Activated CD8-positive, alpha-beta memory T cell treated with anti-CD3 and anti-CD28 coated beads, Interleukin-2, amount 10 ng/mL, durations not matched to agents 7 days and 5 days (primary cell): ENCODE results near the gene NUP37. TPM values are rescaled to one million over a fixed set of nuclear protein-coding genes. Genes with fewer than 3 reads are reported as not detected.
A peak's percentile ranks its signal among the peaks of the same experiment; 100 is the strongest.

ENCODE experiments used
- ATAC-seq: fragments of 150-1000 bp; cut with Tn5 transposase; one replicate; pipeline ENCODE4 v1.10.0; 2021; ENCODE audit warnings: moderate library complexity
- CTCF ChIA-PET: fragments of 350-600 bp; sonication (Branson Sonifier 250); formaldehyde crosslinking; loops from one replicate; lab custom pipeline; 2021; ENCODE audit warnings: antibody characterized with exemption; lab: Charles Lee
- DNase-seq: peaks from one replicate; pipeline ENCODE4 v3.0.0-alpha.2; 2020
- H3K27ac Mint-ChIP-seq: one replicate; pipeline ENCODE4 v1.8.0; 2021; ENCODE audit warnings: mild to moderate bottlenecking, mixed read lengths
- H3K27me3 Mint-ChIP-seq: one replicate; pipeline ENCODE4 v1.8.0; 2021; ENCODE audit warnings: mixed read lengths
- H3K36me3 Mint-ChIP-seq: one replicate; pipeline ENCODE4 v1.8.0; 2021; ENCODE audit warnings: mild to moderate bottlenecking, mixed read lengths
- H3K4me1 Mint-ChIP-seq: one replicate; pipeline ENCODE4 v1.8.0; 2021; ENCODE audit warnings: mixed read lengths
- H3K4me3 Mint-ChIP-seq: one replicate; pipeline ENCODE4 v1.8.0; 2021; ENCODE audit warnings: mild to moderate bottlenecking, moderate library complexity, mixed read lengths
- H3K9me3 Mint-ChIP-seq: one replicate; pipeline ENCODE4 v1.8.0; 2022; ENCODE audit warnings: low read depth, mixed read lengths
- total RNA-seq, 2 experiments: library from RNA; stranded (reverse); gene quantifications; one replicate each; pipeline ENCODE4 v1.2.3, GENCODE V29; 2021

NUP37 gene
- total RNA-seq, 2 experiments from 2014 or later = 56.7 to 74.1 TPM

DNA sequence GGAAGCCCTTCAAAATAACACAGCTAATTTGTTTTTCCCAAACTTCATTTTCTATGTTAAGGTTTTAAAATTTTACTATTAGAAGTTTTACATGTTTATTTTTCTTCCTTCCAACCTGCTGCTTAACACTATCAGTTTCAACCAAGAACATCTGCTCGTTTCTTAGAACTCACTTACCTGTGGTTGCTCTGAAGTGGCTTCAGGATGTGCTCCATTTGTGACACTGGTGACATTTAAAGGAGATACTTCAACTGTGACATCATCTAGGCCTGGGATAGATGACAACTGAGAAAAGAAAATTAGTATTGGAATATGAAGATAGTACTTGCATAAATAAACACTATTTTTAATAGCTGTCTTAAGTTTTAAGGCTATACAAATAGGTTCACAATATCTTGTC is 76.0 kb downstream of the NUP37 start:
- Mint-ChIP-seq H3K27ac (peak overlapping the region; percentile 21), H3K9me3 (no peaks in the 10 kb centered on the region), H3K36me3 (peaks cover 28% of the 10 kb centered on the region), H3K4me1 (peaks cover 15% of the 10 kb centered on the region), H3K27me3 (no peaks in the 10 kb centered on the region), H3K4me3 (no peak overlapping the region)
- CTCF ChIA-PET = interaction anchor here (0.7 kb wide), 1 partner anchor 127 kb away, joined by 3 read pairs; no protein-coding TSS in a partner anchor
- DNase-seq (no peak), ATAC-seq (peak; percentile 70)

DNA sequence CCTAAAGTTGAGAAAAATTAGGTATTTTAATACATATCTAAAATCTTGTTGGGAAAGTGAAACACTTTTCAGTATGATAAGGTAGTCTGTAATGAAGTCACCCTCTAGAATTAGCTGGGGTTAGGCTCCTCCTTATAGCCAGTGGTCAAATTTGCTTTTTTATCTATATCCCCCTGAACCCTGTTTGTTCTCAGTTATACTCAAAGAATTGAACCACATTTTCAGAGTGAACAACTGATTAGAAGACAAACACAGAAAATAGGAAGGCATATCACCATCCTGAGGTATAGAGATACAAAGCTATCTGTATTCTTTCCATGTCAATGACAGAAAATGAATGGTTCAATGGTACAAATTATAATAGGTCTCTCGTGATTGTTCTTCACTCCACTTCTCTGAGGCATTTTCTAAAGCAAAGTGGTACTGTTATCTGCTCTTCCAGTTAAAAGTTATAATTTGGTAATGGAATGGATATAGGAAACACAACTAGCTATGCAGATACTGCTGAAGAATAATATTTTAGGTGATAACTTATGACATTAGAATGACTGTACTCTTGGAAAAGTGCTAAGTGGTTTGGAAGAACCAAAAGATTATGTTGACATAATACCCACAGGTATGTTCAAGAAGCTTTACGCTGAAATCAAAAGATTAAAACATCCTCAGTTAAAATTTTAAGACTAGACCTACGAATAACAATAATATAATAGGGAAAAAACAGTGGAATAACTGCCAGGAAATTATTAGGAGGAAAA is 85.7 kb downstream of the NUP37 start:
- no peaks in the 10 kb centered on the region for H3K27me3 Mint-ChIP-seq
- DNase-seq = no peak
- H3K4me1 Mint-ChIP-seq = no peaks in the 10 kb centered on the region
- H3K36me3 Mint-ChIP-seq = peaks cover 30% of the 10 kb centered on the region
- no peaks in the 10 kb centered on the region for H3K9me3 Mint-ChIP-seq
- no peak overlapping the region for H3K4me3 Mint-ChIP-seq
- H3K27ac Mint-ChIP-seq = no peak overlapping the region
- CTCF ChIA-PET = no interaction called here
- no peak for ATAC-seq

- H3K4me3 Mint-ChIP-seq = no peak overlapping the region
- H3K27me3 Mint-ChIP-seq = no peaks in the 10 kb centered on the region
- no peak overlapping the region for H3K27ac Mint-ChIP-seq
- ATAC-seq = no peak
- no peaks in the 10 kb centered on the region for H3K9me3 Mint-ChIP-seq
- CTCF ChIA-PET = no interaction called here
- H3K36me3 Mint-ChIP-seq = peaks cover 22% of the 10 kb centered on the region
- H3K4me1 Mint-ChIP-seq = no peaks in the 10 kb centered on the region
- no peak for DNase-seq
These were observed 88.1 kb downstream of the NUP37 start for GRCh38 chr12:102031852-102032251.

DNA sequence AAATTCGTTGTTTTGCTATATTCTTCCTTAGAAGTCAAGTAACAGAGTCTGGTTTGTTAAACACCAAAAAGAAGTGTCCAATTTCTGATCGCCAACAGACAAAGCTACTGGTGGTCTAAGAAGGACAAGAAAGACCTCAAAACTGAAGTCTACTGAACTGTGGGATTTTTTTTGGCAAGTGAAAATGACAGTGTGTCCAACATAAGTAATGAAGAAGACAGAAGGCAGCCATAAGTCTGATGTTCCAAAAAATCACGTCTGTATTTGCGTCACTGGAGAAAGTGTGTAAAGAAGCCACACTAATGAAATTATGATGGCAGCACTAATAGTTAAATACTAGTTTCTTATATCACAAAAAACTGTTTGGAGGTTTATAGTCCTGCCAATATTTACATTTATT is 90.8 kb downstream of the NUP37 start:
- H3K27ac Mint-ChIP-seq = no peak overlapping the region
- H3K4me1 Mint-ChIP-seq = no peaks in the 10 kb centered on the region
- H3K4me3 Mint-ChIP-seq = no peak overlapping the region
- H3K9me3 Mint-ChIP-seq = no peaks in the 10 kb centered on the region
- H3K27me3 Mint-ChIP-seq = no peaks in the 10 kb centered on the region
- H3K36me3 Mint-ChIP-seq = peaks cover 15% of the 10 kb centered on the region
- CTCF ChIA-PET = no interaction called here
- DNase-seq (no peak), ATAC-seq (no peak)

- H3K27ac Mint-ChIP-seq = no peak overlapping the region
- H3K4me1 Mint-ChIP-seq = no peaks in the 10 kb centered on the region
- H3K4me3 Mint-ChIP-seq = no peak overlapping the region
- DNase-seq (no peak), ATAC-seq (no peak)
- CTCF ChIA-PET = no interaction called here
- no peaks in the 10 kb centered on the region for H3K27me3 Mint-ChIP-seq
- H3K36me3 Mint-ChIP-seq = peaks cover 19% of the 10 kb centered on the region
- H3K9me3 Mint-ChIP-seq = no peaks in the 10 kb centered on the region
These were observed 93.2 kb downstream of the NUP37 start for GRCh38 chr12:102026728-102027127.

GRCh38 chr12:102024765-102025164 is 95.1 kb downstream of the NUP37 start:
- H3K36me3 Mint-ChIP-seq = peaks cover 19% of the 10 kb centered on the region
- CTCF ChIA-PET = no interaction called here
- H3K27ac Mint-ChIP-seq = no peak overlapping the region
- H3K4me1 Mint-ChIP-seq = no peaks in the 10 kb centered on the region
- ATAC-seq (no peak), DNase-seq (no peak)
- H3K27me3 Mint-ChIP-seq = no peaks in the 10 kb centered on the region
- no peak overlapping the region for H3K4me3 Mint-ChIP-seq
- no peaks in the 10 kb centered on the region for H3K9me3 Mint-ChIP-seq

DNA sequence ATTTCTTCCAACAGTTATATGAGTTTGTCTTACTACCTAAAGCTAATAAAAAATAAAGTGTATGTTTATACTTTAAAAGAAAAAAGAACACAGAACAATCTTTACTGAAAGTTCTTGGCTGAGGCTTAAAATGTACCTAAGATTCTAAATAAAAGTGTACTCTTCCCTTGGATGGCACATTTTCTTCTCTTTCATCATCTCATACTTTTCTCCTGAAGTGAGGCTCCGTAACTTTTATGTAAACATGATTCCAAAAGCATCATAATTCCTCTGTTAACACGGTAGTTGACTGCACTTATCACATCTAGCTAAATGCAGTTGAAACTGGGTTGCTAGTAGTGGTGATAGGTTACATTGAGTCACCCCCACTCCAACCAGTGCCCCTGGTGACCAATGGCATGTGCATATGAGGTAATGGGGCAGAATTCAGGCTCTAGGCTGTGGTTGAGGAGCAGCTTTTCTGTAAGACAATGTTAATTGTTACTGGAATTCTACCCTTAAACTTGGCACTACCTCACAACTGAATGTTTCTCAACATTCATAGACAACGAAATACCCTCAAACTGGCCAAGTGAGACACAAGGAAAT is 96.5 kb downstream of the NUP37 start:
- H3K36me3 Mint-ChIP-seq = peaks cover 16% of the 10 kb centered on the region
- CTCF ChIA-PET = no interaction called here
- ATAC-seq = no peak

More for the DNA sequence above, 96.5 kb downstream of the NUP37 start:
- no peaks in the 10 kb centered on the region for H3K27me3 Mint-ChIP-seq
- H3K27ac Mint-ChIP-seq = no peak overlapping the region
- no peaks in the 10 kb centered on the region for H3K9me3 Mint-ChIP-seq
- H3K4me1 Mint-ChIP-seq = no peaks in the 10 kb centered on the region
- no peak overlapping the region for H3K4me3 Mint-ChIP-seq
- no peak for DNase-seq

Other genes starting within 250 kb of the NUP37 start
- 1 to 10 TPM; 5.4 to 7.3 TPM for gene DRAM1, start 242.5 kb downstream of the NUP37 start, total RNA-seq
- 10 to 100 TPM; 32.4 to 36.8 TPM for gene WASHC3, start 58.1 kb downstream of the NUP37 start, total RNA-seq
- gene PARPBP, start 69 bp upstream of the NUP37 start, total RNA-seq = 10 to 100 TPM; 27.2 to 33.5 TPM
- 1 to 10 TPM in 1 of 2 experiments, under 1 TPM in 1; 0.53 to 9.6 TPM for gene PMCH, start 77.7 kb upstream of the NUP37 start, total RNA-seq